Kidney (tissue), 14 donors: ENCODE data around the gene SLC23A2. TPM values are rescaled to one million over a fixed set of nuclear protein-coding genes. Genes with fewer than 3 reads are reported as not detected.
"Not testable (repeated sequence)": the region's sequence is repeated elsewhere in the genome, so short reads cannot be mapped to it uniquely, and the experiment has no call there.

Experiments
- DNase-seq, 5 donors: peaks; one replicate each; pipeline ENCODE4 v3.0.0-alpha.2; 2013 to 2020
- FAIRE-seq: peaks from 2 replicates; lab custom pipeline; 2012; peaks lifted over from hg19 to GRCh38; lab: Jason Lieb, UNC
- H3K27ac ChIP-seq, 2 donors: one replicate each; pipeline ENCODE4 v1.7.0; 2013; ENCODE audit warnings: low read depth in 2 of 2, low read length in 2 of 2, inconsistent platforms in 1 of 2
- H3K27me3 ChIP-seq: one replicate; pipeline ENCODE4 v1.7.1; 2013; ENCODE audit warnings: low read length, inconsistent platforms; ENCODE audit not compliant: control insufficient read depth, insufficient read depth
- H3K36me3 ChIP-seq, 3 donors: one replicate each; pipeline versions ENCODE4 v1.7.0 to v1.7.1; 2013; ENCODE audit warnings: low read length in 3 of 3, control low read depth in 1 of 3, inconsistent platforms in 1 of 3; ENCODE audit not compliant: insufficient read depth in 3 of 3, control insufficient read depth in 2 of 3
- H3K4me1 ChIP-seq, 3 donors: one replicate each; pipeline versions ENCODE4 v1.7.0 to v1.7.1; 2013; ENCODE audit warnings: low read length in 3 of 3, inconsistent platforms in 1 of 3, low read depth in 1 of 3; ENCODE audit not compliant: control insufficient read depth in 2 of 3, insufficient read depth in 2 of 3
- H3K4me3 ChIP-seq, 3 donors: one replicate each; pipeline versions ENCODE4 v1.7.0 to v1.8.1; 2013; ENCODE audit warnings: low read length in 3 of 3, control low read depth in 1 of 3, inconsistent platforms in 1 of 3
- H3K9ac ChIP-seq, 3 donors: one replicate each; pipeline versions ENCODE4 v1.7.0 to v1.7.1; 2013; ENCODE audit warnings: low read length in 3 of 3, control low read depth in 1 of 3, inconsistent platforms in 1 of 3
- H3K9me3 ChIP-seq, 3 donors: one replicate each; pipeline versions ENCODE4 v1.7.0 to v1.7.1; 2013; ENCODE audit warnings: low read length in 3 of 3, control low read depth in 1 of 3, inconsistent platforms in 1 of 3; ENCODE audit not compliant: control insufficient read depth in 2 of 3, insufficient read depth in 1 of 3
- CTCF ChIP-seq: IDR thresholded peaks from 3 replicates; pipeline ENCODE4 v1.5.1; 2012; ENCODE audit warnings: mild to moderate bottlenecking, moderate library complexity, borderline replicate concordance; ENCODE audit not compliant: insufficient read depth; ENCODE audit errors: extremely low read depth
- intact Hi-C: fragments of 100-400 bp; cut with DNase I; formaldehyde crosslinking; loops from one replicate; pipeline ENCODE4 v1.11.1; 2022
- polyA plus RNA-seq: library from polyadenylated mRNA; stranded (reverse); fragments of 350-450 nt; fragmentation: Illumina TruSeq; extraction: RNeasy Lipid Tissue Mini Kit (QIAGEN cat#74804); gene quantifications from one replicate; pipeline ENCODE4 v1.2.3, GENCODE V29; 2014; ENCODE audit warnings: low read depth, low replicate concordance; ENCODE audit not compliant: insufficient read depth
- total RNA-seq: library from RNA; stranded (reverse); fragmentation: NEBNext Ultra II Directional; extraction: Animal tissue kit (Norgen Biotek cat#: 25700); gene quantifications from one replicate; pipeline ENCODE4 v1.2.1, GENCODE V29; 2021
- donor health status: control.
- donor health status: control.
- donor health status: control.
- donor health status: control.
- donor health status: control.
- donor health status: DM: yes; HTN: yes; CAD: no.
- donor health status: Normal renal cell carcinoma (clear cell type).

SLC23A2 gene
- total and polyA plus RNA-seq, 2 donors from 2014 or later: 4.8 to 20.5 TPM

- Histone ChIP-seq H3K27ac (no peak overlapping the region), H3K4me3 (no peak overlapping the region), H3K9ac (no peak overlapping the region), H3K27me3 (no peaks in the 10 kb centered on the region), H3K9me3 (no peaks in the 10 kb centered on the region), H3K36me3 (no peaks in the 10 kb centered on the region), H3K4me1 (no peaks in the 10 kb centered on the region)
- intact Hi-C loops: no loop called here
- no peak for TF ChIP-seq CTCF
- FAIRE-seq (no peak), DNase-seq (no peak)
Measured at GRCh38 chr20:5024103-5024502, 22.8 kb upstream of the SLC23A2 start.

DNA sequence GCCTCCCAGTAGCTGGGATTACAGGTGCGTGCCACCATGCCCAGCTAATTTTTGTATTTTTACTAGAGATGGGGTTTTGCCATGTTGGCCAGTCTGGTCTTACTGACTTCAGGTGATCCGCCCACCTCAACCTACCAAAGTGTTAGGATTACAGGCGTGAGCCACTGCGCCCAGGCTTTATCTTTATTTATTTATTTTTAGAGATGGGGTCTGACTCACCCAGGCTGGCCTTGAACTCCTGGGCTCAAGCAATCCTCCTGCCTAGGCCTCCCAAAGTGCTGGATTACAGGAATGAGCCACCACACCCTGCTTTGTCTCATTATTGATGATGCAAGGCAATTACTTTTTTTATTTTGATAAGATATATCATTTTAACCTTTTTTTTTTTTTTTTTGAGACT, 21.9 kb upstream of the SLC23A2 start:
- H3K9ac ChIP-seq, H3K4me1 ChIP-seq, H3K4me3 ChIP-seq, DNase-seq, FAIRE-seq, intact Hi-C loops, H3K27ac ChIP-seq, H3K27me3 ChIP-seq, H3K9me3 ChIP-seq, H3K36me3 ChIP-seq: not testable (repeated sequence)

DNA sequence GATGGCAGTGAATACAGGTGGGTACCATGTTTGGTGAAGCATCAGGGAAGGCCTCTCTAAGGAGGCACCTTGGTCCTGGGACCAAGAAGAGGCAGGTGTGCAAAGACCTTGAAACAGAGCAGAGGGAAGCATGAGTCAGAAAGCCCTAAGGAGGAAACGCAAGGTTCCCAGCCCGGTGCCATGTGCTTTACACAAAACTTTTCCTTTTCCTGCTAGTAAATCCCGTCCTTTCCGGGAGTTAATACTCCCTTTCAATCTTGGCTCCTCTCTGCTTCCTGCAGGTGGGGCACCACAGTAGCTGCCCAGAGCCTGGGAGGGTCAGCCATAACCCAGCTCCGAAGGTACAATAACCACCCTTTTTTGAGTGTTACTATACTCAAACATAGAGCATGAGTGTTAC, 19.4 kb upstream of the SLC23A2 start:
- Histone ChIP-seq H3K27ac (no peak overlapping the region), H3K9ac (no peak overlapping the region), H3K9me3 (no peaks in the 10 kb centered on the region), H3K36me3 (no peaks in the 10 kb centered on the region), H3K27me3 (no peaks in the 10 kb centered on the region), H3K4me1 (no peaks in the 10 kb centered on the region), H3K4me3 (no peak overlapping the region)
- intact Hi-C loops: no loop called here
- no peak for TF ChIP-seq CTCF
- FAIRE-seq (no peak), DNase-seq (no peak)

GRCh38 chr20:5013682-5014447, 12.6 kb upstream of the SLC23A2 start:
- no peak for DNase-seq
- Histone ChIP-seq H3K36me3 (no peaks in the 10 kb centered on the region), H3K27ac (no peak overlapping the region), H3K27me3 (no peaks in the 10 kb centered on the region), H3K4me3 (no peak overlapping the region), H3K9ac (no peak overlapping the region), H3K9me3 (no peaks in the 10 kb centered on the region), H3K4me1 (no peaks in the 10 kb centered on the region)
- intact Hi-C loops: no loop called here
- no peak for FAIRE-seq
- no peak for TF ChIP-seq CTCF
